IMR-90 (cell line): Measurements from ENCODE around the gene CDRT15. TPM values are rescaled to one million over a fixed set of nuclear protein-coding genes. Genes with fewer than 3 reads are reported as not detected.

ENCODE experiments used
- ATAC-seq: fragments of 200-7000 bp; cut with Tn5 transposase; 2 replicates; pipeline ENCODE4 v1.9.1; 2020; ENCODE audit warnings: low read depth, mild to moderate bottlenecking, moderate library complexity
- BruUV-seq: library from RNA; stranded (reverse); fragments of 400-500 nt; replicated peaks from 2 replicates; lab custom pipeline; 2021; lab: Mats Ljungman, UMichigan
- CTCF ChIA-PET: fragments of 300-600 bp; formaldehyde crosslinking; extraction: SDS; loops from one replicate; lab custom pipeline; 2021; ENCODE audit warnings: antibody characterized with exemption; lab: Yijun Ruan, JAX
- POLR2A ChIA-PET: fragments of 300-600 bp; sonication (Branson Sonifier 250); formaldehyde crosslinking; loops from one replicate; lab custom pipeline; 2022; ENCODE audit warnings: antibody characterized with exemption; ENCODE audit not compliant: unreplicated experiment; lab: Charles Lee
- DNase-seq: peaks from one replicate; pipeline ENCODE4 v3.0.0; 2013
- H2AFZ ChIP-seq: replicated peaks from 2 replicates; pipeline ENCODE3; 2013; ENCODE audit warnings: low read length, mild to moderate bottlenecking; ENCODE audit not compliant: poor library complexity
- H2AK5ac ChIP-seq: 2 replicates; pipeline ENCODE4 v1.6.1; 2013; ENCODE audit warnings: low read depth, low read length, inconsistent platforms
- H2AK9ac ChIP-seq: replicated peaks from 2 replicates; pipeline ENCODE3; 2013; ENCODE audit warnings: mild to moderate bottlenecking, low read depth, low read length, moderate library complexity; ENCODE audit not compliant: poor library complexity
- H2BK120ac ChIP-seq: 2 replicates; pipeline ENCODE4 v1.6.1; 2013; ENCODE audit warnings: low read depth, low read length, inconsistent platforms
- H2BK15ac ChIP-seq: 3 replicates; pipeline ENCODE4 v1.6.1; 2013; ENCODE audit warnings: low read depth, low read length, inconsistent platforms
- H2BK20ac ChIP-seq: 2 replicates; pipeline ENCODE4 v1.6.1; 2013; ENCODE audit warnings: low read depth, mild to moderate bottlenecking, inconsistent platforms, low read length, moderate library complexity
- H2BK5ac ChIP-seq: 2 replicates; pipeline ENCODE4 v1.6.1; 2013; ENCODE audit warnings: mild to moderate bottlenecking, low read depth, low read length, inconsistent platforms; ENCODE audit not compliant: poor library complexity, severe bottlenecking
- H3K14ac ChIP-seq: replicated peaks from 2 replicates; pipeline ENCODE4 v1.6.1; 2013; ENCODE audit warnings: low read depth, low read length, inconsistent platforms
- H3K18ac ChIP-seq: 2 replicates; pipeline ENCODE4 v1.6.1; 2013; ENCODE audit warnings: low read depth, low read length, control low read depth
- H3K23ac ChIP-seq: 2 replicates; pipeline ENCODE4 v1.6.1; 2013; ENCODE audit warnings: low read depth, low read length, inconsistent platforms
- H3K27ac ChIP-seq: 2 replicates; pipeline ENCODE4 v1.5.1; 2013; ENCODE audit warnings: mild to moderate bottlenecking, control low read depth, low read length; ENCODE audit not compliant: insufficient read depth
- H3K27me3 ChIP-seq: 2 replicates; pipeline ENCODE4 v1.6.1; 2013; ENCODE audit warnings: low read length; ENCODE audit not compliant: control insufficient read depth, insufficient read depth
- H3K36me3 ChIP-seq: 2 replicates; pipeline ENCODE4 v1.6.1; 2013; ENCODE audit warnings: low read length, mixed read lengths; ENCODE audit not compliant: control insufficient read depth, insufficient read depth
- H3K4ac ChIP-seq: 2 replicates; pipeline ENCODE4 v1.6.1; 2013; ENCODE audit warnings: low read depth, low read length, inconsistent platforms
- H3K4me1 ChIP-seq: 2 replicates; pipeline ENCODE4 v1.6.1; 2013; ENCODE audit warnings: low read length, mixed read lengths; ENCODE audit not compliant: control insufficient read depth, insufficient read depth
- H3K4me2 ChIP-seq: 2 replicates; pipeline ENCODE4 v1.6.1; 2013; ENCODE audit warnings: low read depth, mild to moderate bottlenecking, control low read depth, low read length, moderate library complexity
- H3K4me3 ChIP-seq: 2 replicates; pipeline ENCODE4 v1.5.1; 2013; ENCODE audit warnings: low read depth, mild to moderate bottlenecking, control low read depth, low read length, moderate library complexity; ENCODE audit not compliant: insufficient read depth
- H3K56ac ChIP-seq: 2 replicates; pipeline ENCODE4 v1.6.1; 2013; ENCODE audit warnings: low read length, inconsistent platforms; ENCODE audit not compliant: insufficient read depth; ENCODE audit errors: extremely low read depth
- H3K79me1 ChIP-seq, 2 experiments: 2 replicates each; pipeline ENCODE4 v1.6.1; 2013; ENCODE audit warnings: low read length in 2 of 2, inconsistent platforms in 1 of 2, low read depth in 1 of 2
- H3K9ac ChIP-seq: 2 replicates; pipeline ENCODE4 v1.6.1; 2013; ENCODE audit warnings: low read depth, low read length, control low read depth
- H3K9me1 ChIP-seq: 2 replicates; pipeline ENCODE4 v1.6.1; 2013; ENCODE audit warnings: low read length, inconsistent platforms; ENCODE audit not compliant: insufficient read depth
- H3K9me3 ChIP-seq: 2 replicates; pipeline ENCODE4 v1.6.1; 2013; ENCODE audit warnings: low read length; ENCODE audit not compliant: control insufficient read depth, insufficient read depth
- H4K20me1 ChIP-seq: 2 replicates; pipeline ENCODE4 v1.6.1; 2013; ENCODE audit warnings: low read length, inconsistent platforms; ENCODE audit not compliant: insufficient read depth
- H4K5ac ChIP-seq: 2 replicates; pipeline ENCODE4 v1.6.1; 2013; ENCODE audit warnings: mild to moderate bottlenecking, low read depth, low read length, control low read depth
- H4K8ac ChIP-seq, 2 experiments: 2 replicates each; pipeline ENCODE4 v1.6.1; 2013; ENCODE audit warnings: low read depth in 2 of 2, low read length in 2 of 2, control low read depth in 1 of 2, inconsistent platforms in 1 of 2
- H4K91ac ChIP-seq: 2 replicates; pipeline ENCODE4 v1.6.1; 2013; ENCODE audit warnings: low read depth, low read length, inconsistent platforms; ENCODE audit not compliant: insufficient read depth
- WGBS, 2 experiments: methylation state at CpG; one replicate each; pipeline versions ENCODE4 v1.1.5 to v1.1.7; 2013; ENCODE audit warnings: missing lambda C conversion rate in 2 of 2; ENCODE audit not compliant: insufficient read length in 1 of 2; ENCODE audit errors: extremely low coverage in 2 of 2; 5-methylcytosine and 5-hydroxymethylcytosine counted together
- dilution Hi-C: fragments of 300-500 bp; cut with HindIII; formaldehyde crosslinking; loops from one replicate; pipeline ENCODE4 v1.14.3; 2018; ENCODE audit warnings: low sequenced_read_pairs; ENCODE audit not compliant: unreplicated experiment
- in situ Hi-C: fragments of 300-500 bp; cut with MboI; formaldehyde crosslinking; loops from 3 replicates; pipeline ENCODE4 v1.14.3; 2019; ENCODE audit warnings: low sequenced_read_pairs, inconsistent platforms, mixed read lengths
- intact Hi-C: fragments of 100-400 bp; cut with micrococcal nuclease; formaldehyde crosslinking; loops from 2 replicates; pipeline ENCODE4 v1.10.0; 2022
- polyA plus RNA-seq, 3 experiments: library from polyadenylated mRNA; depleted of rRNA; stranded (reverse); fragments of >200 nt; gene quantifications; 2 replicates each; pipeline ENCODE4 v1.2.3, GENCODE V29; 2012; ENCODE audit warnings: low replicate concordance in 1 of 3
- total RNA-seq: library from RNA; depleted of rRNA; stranded (reverse); fragments of >200 nt; gene quantifications from 2 replicates; pipeline ENCODE4 v1.2.3, GENCODE V29; 2012
- TF ChIP-seq, protein P1 (sequence below): conservative IDR thresholded peaks from 2 replicates; pipeline ENCODE4 v1.5.1; 2012; ENCODE audit warnings: mild to moderate bottlenecking, low read depth, low read length, improper control_type of control experiment
- TF ChIP-seq, protein P2 (sequence below): fragments of 150-350 bp; IDR thresholded peaks from 2 replicates; pipeline ENCODE4 v1.6.1; 2017; ENCODE audit warnings: mild to moderate bottlenecking, antibody characterized with exemption, low read length, low read depth

Gene CDRT15
- total and polyA plus RNA-seq, 2 of the 4 experiments (the other 2 are of a cell fraction) = not detected

DNA sequence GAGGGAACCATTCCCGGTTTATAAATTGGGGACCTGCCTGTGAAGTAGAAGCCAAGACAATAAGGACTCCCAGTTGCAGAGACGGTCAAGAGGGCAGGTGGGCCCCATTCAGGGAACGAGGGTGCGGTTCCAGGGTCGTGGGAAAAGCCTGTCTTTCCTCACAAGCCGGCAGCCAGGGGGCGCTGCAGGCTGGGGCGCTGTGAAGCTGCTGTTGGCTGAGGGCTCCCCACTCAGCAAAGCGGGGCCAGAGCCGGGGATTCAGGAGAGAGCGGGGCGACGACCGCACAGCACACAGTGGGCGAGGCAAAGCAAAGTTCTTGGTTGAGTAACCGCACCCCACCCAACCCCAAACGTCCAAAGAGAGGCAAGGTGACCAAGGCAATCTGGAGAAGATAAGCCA lies 24.9 kb downstream of the CDRT15 start:
- Histone ChIP-seq H4K91ac (no peak overlapping the region), H2AK5ac (no peak overlapping the region), H4K8ac (no peak overlapping the region), H2BK15ac (no peak overlapping the region), H3K27ac (no peak overlapping the region), H3K14ac (no peak overlapping the region), H3K9me3 (peaks cover 4% of the 10 kb centered on the region; the same call in 1 of the 2 replicates), H2BK120ac (no peak overlapping the region), H3K4me3 (no peak overlapping the region), H3K23ac (no peak overlapping the region), H2BK5ac (no peak overlapping the region), H3K79me1 (no peaks in the 10 kb centered on the region), H3K9me1 (peaks cover 2% of the 10 kb centered on the region; the same call in 1 of the 2 replicates), H2AK9ac (no peak overlapping the region), H3K4me1 (no peaks in the 10 kb centered on the region), H3K4ac (no peak overlapping the region), H3K36me3 (peaks cover 8% of the 10 kb centered on the region), H2AFZ (no peak overlapping the region), H3K18ac (no peak overlapping the region), H4K5ac (no peak overlapping the region), H3K4me2 (no peak overlapping the region), H3K9ac (no peak overlapping the region), H4K20me1 (no peaks in the 10 kb centered on the region), H2BK20ac (no peak overlapping the region), H3K27me3 (no peaks in the 10 kb centered on the region), H3K56ac (no peak overlapping the region)
- dilution Hi-C loops (no loop called here), in situ Hi-C loops (no loop called here), intact Hi-C loops (no loop called here)
- DNase-seq (no peak), ATAC-seq (no peak)
- TF ChIP-seq, protein P1, sequence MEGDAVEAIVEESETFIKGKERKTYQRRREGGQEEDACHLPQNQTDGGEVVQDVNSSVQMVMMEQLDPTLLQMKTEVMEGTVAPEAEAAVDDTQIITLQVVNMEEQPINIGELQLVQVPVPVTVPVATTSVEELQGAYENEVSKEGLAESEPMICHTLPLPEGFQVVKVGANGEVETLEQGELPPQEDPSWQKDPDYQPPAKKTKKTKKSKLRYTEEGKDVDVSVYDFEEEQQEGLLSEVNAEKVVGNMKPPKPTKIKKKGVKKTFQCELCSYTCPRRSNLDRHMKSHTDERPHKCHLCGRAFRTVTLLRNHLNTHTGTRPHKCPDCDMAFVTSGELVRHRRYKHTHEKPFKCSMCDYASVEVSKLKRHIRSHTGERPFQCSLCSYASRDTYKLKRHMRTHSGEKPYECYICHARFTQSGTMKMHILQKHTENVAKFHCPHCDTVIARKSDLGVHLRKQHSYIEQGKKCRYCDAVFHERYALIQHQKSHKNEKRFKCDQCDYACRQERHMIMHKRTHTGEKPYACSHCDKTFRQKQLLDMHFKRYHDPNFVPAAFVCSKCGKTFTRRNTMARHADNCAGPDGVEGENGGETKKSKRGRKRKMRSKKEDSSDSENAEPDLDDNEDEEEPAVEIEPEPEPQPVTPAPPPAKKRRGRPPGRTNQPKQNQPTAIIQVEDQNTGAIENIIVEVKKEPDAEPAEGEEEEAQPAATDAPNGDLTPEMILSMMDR = peak; percentile 14; the same call in 1 of the 2 replicates
- TF ChIP-seq, protein P2, sequence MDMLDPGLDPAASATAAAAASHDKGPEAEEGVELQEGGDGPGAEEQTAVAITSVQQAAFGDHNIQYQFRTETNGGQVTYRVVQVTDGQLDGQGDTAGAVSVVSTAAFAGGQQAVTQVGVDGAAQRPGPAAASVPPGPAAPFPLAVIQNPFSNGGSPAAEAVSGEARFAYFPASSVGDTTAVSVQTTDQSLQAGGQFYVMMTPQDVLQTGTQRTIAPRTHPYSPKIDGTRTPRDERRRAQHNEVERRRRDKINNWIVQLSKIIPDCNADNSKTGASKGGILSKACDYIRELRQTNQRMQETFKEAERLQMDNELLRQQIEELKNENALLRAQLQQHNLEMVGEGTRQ = no peak
- WGBS, 2 experiments = 20% methylated on average over 1 of the region's 17 CpGs; no CpG with 5 or more reads in 1 of the 2 experiments
- ChIA-PET CTCF (no interaction called here), POLR2A (no interaction called here)
- no TSS peak for BruUV-seq
